GM10847 (cell line): ENCODE measurements around the gene ATG9A.

ENCODE experiments used
- POLR2A ChIP-seq: IDR thresholded peaks from 2 replicates; pipeline ENCODE4 v1.6.1; 2011; ENCODE audit not compliant: insufficient read length; ENCODE audit errors: extremely low read depth

The ATG9A gene

GRCh38 chr2:219169930-219170654, 59.3 kb downstream of the ATG9A start, which contains the start of gene SLC23A3:
Gene SLC23A3, minus strand, starts transcription at chr2:219170029. Its CDS starts 45 bp downstream, at chr2:219169984.
- no peak for TF ChIP-seq POLR2A
